NCI-H526 (cell line): ENCODE data around the gene NOL8.

Experiments used
- DNase-seq, 2 experiments: peaks; one replicate each; lab custom pipeline; 2025; lab: John Stamatoyannopoulos, UW

Gene NOL8

GRCh38 chr9:92266486-92266885, 58.7 kb downstream of the NOL8 start:
- DNase-seq: peak in 1 of 2 experiments; percentile 17

GRCh38 chr9:92265154-92265553, 60.0 kb downstream of the NOL8 start:
- DNase-seq: no peak

GRCh38 chr9:92263131-92263530, 62.0 kb downstream of the NOL8 start:
- DNase-seq: no peak

GRCh38 chr9:92257327-92257726, 67.8 kb downstream of the NOL8 start:
- no peak for DNase-seq

GRCh38 chr9:92254381-92255337, 70.5 kb downstream of the NOL8 start:
- DNase-seq: no peak

GRCh38 chr9:92253656-92254055, 71.5 kb downstream of the NOL8 start:
- no peak for DNase-seq

- peak in 1 of 2 experiments; percentile 19 for DNase-seq
These were observed 77.2 kb downstream of the NOL8 start for GRCh38 chr9:92247981-92248380.
